HCT116 (cell line): ENCODE data around the gene LYPD8. TPM values are rescaled to one million over a fixed set of nuclear protein-coding genes. Genes with fewer than 3 reads are reported as not detected.

ENCODE experiments used
- ATAC-seq: fragments of 200-7000 bp; cut with Tn5 transposase; 2 replicates; pipeline ENCODE4 v1.9.1; 2020; ENCODE audit warnings: mild to moderate bottlenecking, moderate library complexity
- BruUV-seq: library from RNA; stranded (reverse); fragments of 400-500 nt; replicated peaks from 2 replicates; lab custom pipeline; 2021; lab: Mats Ljungman, UMichigan
- CTCF ChIA-PET: fragments of 300-600 bp; sonication (Branson Sonifier 250); formaldehyde crosslinking; loops from one replicate; lab custom pipeline; 2021; ENCODE audit warnings: antibody characterized with exemption; lab: Charles Lee
- POLR2A ChIA-PET: fragments of 300-600, 350-600 bp; sonication (Branson Sonifier 250); formaldehyde crosslinking; loops from one replicate; lab custom pipeline; 2021; ENCODE audit warnings: antibody characterized with exemption; lab: Charles Lee
- RAD21 ChIA-PET, 2 experiments: fragments of 300-600 bp; sonication (Branson Sonifier 250); formaldehyde crosslinking; loops; one replicate each; lab custom pipeline; 2023; ENCODE audit warnings: low total read pairs in 2 of 2; ENCODE audit not compliant: uncharacterized antibody in 2 of 2, unreplicated experiment in 2 of 2, low non-redundant PET in 1 of 2; lab: Charles Lee
- DNase-seq: peaks from one replicate; pipeline ENCODE4 v3.0.0-alpha.2; 2010; ENCODE audit warnings: low read depth, low spot score
- H2AFZ ChIP-seq: fragments of 200-600 bp; shearing (Covaris generic), sonication (generic); 2 replicates; pipeline ENCODE4 v1.6.1; 2017; ENCODE audit warnings: low read depth, mixed run types, mixed read lengths, antibody characterized with exemption, low read length; ENCODE audit not compliant: poor library complexity, severe bottlenecking
- H3K27ac ChIP-seq: 2 replicates; pipeline ENCODE4 v1.5.1; 2012; ENCODE audit warnings: low read depth, low read length
- H3K27me3 ChIP-seq: fragments of 200-600 bp; sonication (generic); 2 replicates; pipeline ENCODE4 v1.6.1; 2016; ENCODE audit warnings: mixed run types, low read length, mixed read lengths; ENCODE audit not compliant: insufficient read depth
- H3K36me3 ChIP-seq, 2 experiments: fragments of 200-500 bp in 1 of 2; fragments of 200-600 bp in 1 of 2; sonication (Bioruptor generic) in 1 of 2; sonication (generic) in 1 of 2; 2 replicates each; pipeline versions ENCODE4 v1.5.1 to v1.6.1; 2014 to 2016; ENCODE audit warnings: low read length in 2 of 2, inconsistent platforms in 1 of 2, mixed read lengths in 1 of 2, mixed run types in 1 of 2; ENCODE audit not compliant: insufficient read depth in 2 of 2, control insufficient read depth in 1 of 2
- H3K4me1 ChIP-seq, 2 experiments: fragments of 200-600 bp in 1 of 2; sonication (generic) in 1 of 2; 2 replicates each; pipeline versions ENCODE4 v1.5.1 to v1.6.1; 2012 to 2017; ENCODE audit warnings: low read length in 2 of 2, inconsistent platforms in 1 of 2, mild to moderate bottlenecking in 1 of 2, mixed read lengths in 1 of 2, mixed run types in 1 of 2, moderate library complexity in 1 of 2; ENCODE audit not compliant: insufficient read depth in 2 of 2, control insufficient read depth in 1 of 2
- H3K4me2 ChIP-seq: fragments of 200-600 bp; sonication (generic); 2 replicates; pipeline ENCODE4 v1.6.1; 2017; ENCODE audit warnings: mixed run types, low read length, mixed read lengths
- H3K4me3 ChIP-seq, 2 experiments: fragments of 200-600 bp in 1 of 2; sonication (generic) in 1 of 2; replicated peaks in 1 of 2; 2 replicates each; pipeline ENCODE4 v1.5.1; 2011 to 2016; ENCODE audit warnings: low read length in 2 of 2, control low read depth in 1 of 2, low read depth in 1 of 2, mild to moderate bottlenecking in 1 of 2, mixed read lengths in 1 of 2, mixed run types in 1 of 2
- H3K79me2 ChIP-seq: fragments of 200-600 bp; sonication (generic); 2 replicates; pipeline ENCODE4 v1.6.1; 2017; ENCODE audit warnings: mild to moderate bottlenecking, mixed run types, low read length, moderate library complexity, mixed read lengths; ENCODE audit not compliant: insufficient read depth
- H3K9ac ChIP-seq: fragments of 200-600 bp; sonication (generic); 2 replicates; pipeline ENCODE4 v1.6.1; 2016; ENCODE audit warnings: low read length, mixed read lengths
- H3K9me2 ChIP-seq: fragments of 200-600 bp; sonication (generic), shearing (Covaris generic); 2 replicates; pipeline ENCODE4 v1.6.1; 2017; ENCODE audit warnings: mixed run types, mild to moderate bottlenecking, moderate library complexity; ENCODE audit not compliant: insufficient read depth
- H3K9me3 ChIP-seq, 2 experiments: fragments of 200-500 bp in 1 of 2; fragments of 200-600 bp in 1 of 2; sonication (Bioruptor generic) in 1 of 2; sonication (generic) in 1 of 2; 2 replicates each; pipeline ENCODE4 v1.6.1; 2014 to 2017; ENCODE audit warnings: low read length in 2 of 2, mixed read lengths in 2 of 2, inconsistent platforms in 1 of 2, low read depth in 1 of 2, mild to moderate bottlenecking in 1 of 2, mixed run types in 1 of 2, moderate library complexity in 1 of 2; ENCODE audit not compliant: control insufficient read depth in 1 of 2, insufficient read depth in 1 of 2
- H4K20me1 ChIP-seq: fragments of 200-600 bp; sonication (generic), shearing (Covaris generic); 2 replicates; pipeline ENCODE4 v1.6.1; 2017; ENCODE audit warnings: mixed run types, mild to moderate bottlenecking, moderate library complexity; ENCODE audit not compliant: insufficient read depth
- CEBPB ChIP-seq: IDR thresholded peaks from 2 replicates; pipeline ENCODE4 v1.6.1; 2012; ENCODE audit warnings: low read depth
- EGR1 ChIP-seq: IDR thresholded peaks from 2 replicates; pipeline ENCODE4 v1.6.1; 2012; ENCODE audit warnings: low read depth
- EZH2 ChIP-seq: fragments of 200-600 bp; sonication (generic); IDR thresholded peaks from 2 replicates; pipeline ENCODE4 v1.6.1; 2017; ENCODE audit warnings: antibody characterized with exemption, mixed run types
- EZH2phosphoT487 ChIP-seq: fragments of 200-600 bp; IDR thresholded peaks from 2 replicates; pipeline ENCODE4 v1.6.1; 2018; ENCODE audit warnings: antibody characterized with exemption, borderline replicate concordance
- JUND ChIP-seq: IDR thresholded peaks from 2 replicates; pipeline ENCODE4 v1.6.1; 2012
- SIN3A ChIP-seq: IDR thresholded peaks from 2 replicates; pipeline ENCODE4 v1.6.1; 2012; ENCODE audit warnings: low read depth
- SRF ChIP-seq: IDR thresholded peaks from 2 replicates; pipeline ENCODE4 v1.6.1; 2012; ENCODE audit warnings: low read depth
- TCF7L2 ChIP-seq: IDR thresholded peaks from 2 replicates; pipeline ENCODE4 v1.7.0; 2011; ENCODE audit warnings: borderline replicate concordance, inconsistent platforms; ENCODE audit not compliant: insufficient read depth, insufficient read length; ENCODE audit errors: extremely low read depth
- YY1 ChIP-seq: IDR thresholded peaks from 2 replicates; pipeline ENCODE4 v1.6.1; 2011; ENCODE audit warnings: low read length, low read depth, moderate library complexity, mild to moderate bottlenecking; ENCODE audit not compliant: insufficient replicate concordance; ENCODE audit errors: extremely low read depth
- intact Hi-C: fragments of 100-400 bp; cut with micrococcal nuclease; formaldehyde crosslinking; loops from 2 replicates; pipeline ENCODE4 v1.10.0; 2022
- total RNA-seq: library from RNA; stranded (reverse); gene quantifications from one replicate; pipeline ENCODE4 v1.2.1, GENCODE V29; 2021; ENCODE audit not compliant: unreplicated experiment
- TF ChIP-seq, protein P1 (sequence below): IDR thresholded peaks from 2 replicates; pipeline ENCODE4 v1.6.1; 2012; ENCODE audit warnings: low read depth

Gene LYPD8
- total RNA-seq, 1 experiment from 2014 or later, result not detected

- H3K9me2 ChIP-seq, result no peaks in the 10 kb centered on the region
- TF ChIP-seq, protein P1, sequence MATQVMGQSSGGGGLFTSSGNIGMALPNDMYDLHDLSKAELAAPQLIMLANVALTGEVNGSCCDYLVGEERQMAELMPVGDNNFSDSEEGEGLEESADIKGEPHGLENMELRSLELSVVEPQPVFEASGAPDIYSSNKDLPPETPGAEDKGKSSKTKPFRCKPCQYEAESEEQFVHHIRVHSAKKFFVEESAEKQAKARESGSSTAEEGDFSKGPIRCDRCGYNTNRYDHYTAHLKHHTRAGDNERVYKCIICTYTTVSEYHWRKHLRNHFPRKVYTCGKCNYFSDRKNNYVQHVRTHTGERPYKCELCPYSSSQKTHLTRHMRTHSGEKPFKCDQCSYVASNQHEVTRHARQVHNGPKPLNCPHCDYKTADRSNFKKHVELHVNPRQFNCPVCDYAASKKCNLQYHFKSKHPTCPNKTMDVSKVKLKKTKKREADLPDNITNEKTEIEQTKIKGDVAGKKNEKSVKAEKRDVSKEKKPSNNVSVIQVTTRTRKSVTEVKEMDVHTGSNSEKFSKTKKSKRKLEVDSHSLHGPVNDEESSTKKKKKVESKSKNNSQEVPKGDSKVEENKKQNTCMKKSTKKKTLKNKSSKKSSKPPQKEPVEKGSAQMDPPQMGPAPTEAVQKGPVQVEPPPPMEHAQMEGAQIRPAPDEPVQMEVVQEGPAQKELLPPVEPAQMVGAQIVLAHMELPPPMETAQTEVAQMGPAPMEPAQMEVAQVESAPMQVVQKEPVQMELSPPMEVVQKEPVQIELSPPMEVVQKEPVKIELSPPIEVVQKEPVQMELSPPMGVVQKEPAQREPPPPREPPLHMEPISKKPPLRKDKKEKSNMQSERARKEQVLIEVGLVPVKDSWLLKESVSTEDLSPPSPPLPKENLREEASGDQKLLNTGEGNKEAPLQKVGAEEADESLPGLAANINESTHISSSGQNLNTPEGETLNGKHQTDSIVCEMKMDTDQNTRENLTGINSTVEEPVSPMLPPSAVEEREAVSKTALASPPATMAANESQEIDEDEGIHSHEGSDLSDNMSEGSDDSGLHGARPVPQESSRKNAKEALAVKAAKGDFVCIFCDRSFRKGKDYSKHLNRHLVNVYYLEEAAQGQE, result no peak
- no peak for TF ChIP-seq EGR1
- no peak for TF ChIP-seq EZH2
- TF ChIP-seq CEBPB, result no peak
- no peak for TF ChIP-seq JUND
- TF ChIP-seq EZH2phosphoT487, result no peak
- TF ChIP-seq TCF7L2, result no peak
- TF ChIP-seq YY1, result no peak
- TF ChIP-seq SRF, result no peak
- TF ChIP-seq SIN3A, result no peak
- H3K4me2 ChIP-seq, result no peak overlapping the region
- POLR2A ChIA-PET, result no interaction called here
- CTCF ChIA-PET, result no interaction called here
- no peak for ATAC-seq
- BruUV-seq, result no TSS peak
- H3K9ac ChIP-seq, result no peak overlapping the region
- H3K4me1 ChIP-seq, result no peaks in the 10 kb centered on the region
- intact Hi-C loops, result no loop called here
- H3K27ac ChIP-seq, result no peak overlapping the region
- no peak overlapping the region for H3K4me3 ChIP-seq
- no peaks in the 10 kb centered on the region for H3K36me3 ChIP-seq
- no peak for DNase-seq
- no peaks in the 10 kb centered on the region for H3K27me3 ChIP-seq
- H3K79me2 ChIP-seq, result no peaks in the 10 kb centered on the region
- H3K9me3 ChIP-seq, result peaks cover 0 to 11% of the 10 kb centered on the region in 2 experiments; a peak in 1 of 4 replicates
- RAD21 ChIA-PET, result no interaction called here
- H4K20me1 ChIP-seq, result no peaks in the 10 kb centered on the region
- no peak overlapping the region for H2AFZ ChIP-seq
Observed at GRCh38 chr1:248753029-248753594, 2.4 kb downstream of the LYPD8 start.
